Measurements from ENCODE around the gene ADD3.

ADD3 gene

GRCh38 chr10:110076559-110077318 lies 69.0 kb downstream of the ADD3 start:
- DNase-seq (ENCODE audit: low spot score in 2 of 2) (no peak), ATAC-seq (peak; percentile 80)
- no peaks in the 10 kb centered on the region for H3K9me3 Mint-ChIP-seq
- peaks cover 81% of the 10 kb centered on the region for H3K4me1 Mint-ChIP-seq
- H3K27ac Mint-ChIP-seq = peak overlapping the region; percentile 95
- no peaks in the 10 kb centered on the region for H3K36me3 Mint-ChIP-seq
- H3K4me3 Mint-ChIP-seq = peak overlapping the region; percentile 77

GRCh38 chr10:110077436-110078130 lies 69.8 kb downstream of the ADD3 start:
- ATAC-seq = peak; percentile 82
- no peak for DNase-seq (ENCODE audit: low spot score in 2 of 2)
- peak overlapping the region; percentile 95 for H3K27ac Mint-ChIP-seq
- peaks cover 79% of the 10 kb centered on the region for H3K4me1 Mint-ChIP-seq
- no peaks in the 10 kb centered on the region for H3K36me3 Mint-ChIP-seq
- H3K4me3 Mint-ChIP-seq = peak overlapping the region; percentile 77
- no peaks in the 10 kb centered on the region for H3K9me3 Mint-ChIP-seq

GRCh38 chr10:110078317-110078716 lies 70.5 kb downstream of the ADD3 start:
- H3K4me3 Mint-ChIP-seq = peak overlapping the region; percentile 77
- ATAC-seq (no peak), DNase-seq (ENCODE audit: low spot score in 2 of 2) (no peak)
- H3K4me1 Mint-ChIP-seq = peaks cover 80% of the 10 kb centered on the region
- peak overlapping the region; percentile 95 for H3K27ac Mint-ChIP-seq
- peaks cover 5% of the 10 kb centered on the region for H3K36me3 Mint-ChIP-seq
- H3K9me3 Mint-ChIP-seq = peaks cover 4% of the 10 kb centered on the region

GRCh38 chr10:110081911-110082310 lies 74.1 kb downstream of the ADD3 start:
- Mint-ChIP-seq H3K9me3 (peaks cover 4% of the 10 kb centered on the region), H3K36me3 (peaks cover 19% of the 10 kb centered on the region), H3K4me3 (no peak overlapping the region), H3K4me1 (peaks cover 78% of the 10 kb centered on the region), H3K27ac (peak overlapping the region; percentile 96)
- ATAC-seq (no peak), DNase-seq (ENCODE audit: low spot score in 2 of 2) (no peak)

- H3K36me3 Mint-ChIP-seq = peaks cover 19% of the 10 kb centered on the region
- DNase-seq (ENCODE audit: low spot score in 2 of 2) (no peak), ATAC-seq (no peak)
- H3K4me1 Mint-ChIP-seq = peaks cover 69% of the 10 kb centered on the region
- peak overlapping the region; percentile 13 for H3K4me3 Mint-ChIP-seq
- H3K9me3 Mint-ChIP-seq = peaks cover 4% of the 10 kb centered on the region
- peak overlapping the region; percentile 96 for H3K27ac Mint-ChIP-seq
These were observed 76.1 kb downstream of the ADD3 start for GRCh38 chr10:110083884-110084283.

- no peak for DNase-seq (ENCODE audit: low spot score in 2 of 2)
- peaks cover 4% of the 10 kb centered on the region for H3K9me3 Mint-ChIP-seq
- H3K4me3 Mint-ChIP-seq = no peak overlapping the region
- H3K4me1 Mint-ChIP-seq = peaks cover 62% of the 10 kb centered on the region
- no peak for ATAC-seq
- peaks cover 30% of the 10 kb centered on the region for H3K36me3 Mint-ChIP-seq
- peak overlapping the region; percentile 96 for H3K27ac Mint-ChIP-seq
These were observed 79.9 kb downstream of the ADD3 start for GRCh38 chr10:110087682-110088081.

- DNase-seq (ENCODE audit: low spot score in 2 of 2) (no peak), ATAC-seq (no peak)
- Mint-ChIP-seq H3K4me1 (peaks cover 56% of the 10 kb centered on the region), H3K36me3 (peaks cover 25% of the 10 kb centered on the region), H3K27ac (peak overlapping the region; percentile 96), H3K4me3 (no peak overlapping the region), H3K9me3 (no peaks in the 10 kb centered on the region)
These were observed 80.8 kb downstream of the ADD3 start for GRCh38 chr10:110088367-110089104.

GRCh38 chr10:110091830-110092229 lies 84.0 kb downstream of the ADD3 start:
- peaks cover 46% of the 10 kb centered on the region for H3K4me1 Mint-ChIP-seq

GRCh38 chr10:110093722-110094121 lies 85.9 kb downstream of the ADD3 start:
- Mint-ChIP-seq H3K36me3 (peaks cover 11% of the 10 kb centered on the region), H3K4me3 (no peak overlapping the region), H3K4me1 (peaks cover 34% of the 10 kb centered on the region), H3K27ac (no peak overlapping the region), H3K9me3 (no peaks in the 10 kb centered on the region)
- no peak for DNase-seq (ENCODE audit: low spot score in 2 of 2)
- ATAC-seq = no peak

More at GRCh38 chr10:110091830-110092229, 84.0 kb downstream of the ADD3 start:
- Mint-ChIP-seq H3K9me3 (no peaks in the 10 kb centered on the region), H3K4me3 (no peak overlapping the region), H3K27ac (peak overlapping the region; percentile 29), H3K36me3 (peaks cover 11% of the 10 kb centered on the region)
- ATAC-seq = no peak
- DNase-seq (ENCODE audit: low spot score in 2 of 2) = no peak

GRCh38 chr10:110094786-110095185 lies 87.0 kb downstream of the ADD3 start:
- DNase-seq (ENCODE audit: low spot score in 2 of 2) (no peak), ATAC-seq (no peak)
- peaks cover 11% of the 10 kb centered on the region for H3K36me3 Mint-ChIP-seq
- H3K4me1 Mint-ChIP-seq = peaks cover 34% of the 10 kb centered on the region
- H3K9me3 Mint-ChIP-seq = no peaks in the 10 kb centered on the region
- no peak overlapping the region for H3K4me3 Mint-ChIP-seq
- H3K27ac Mint-ChIP-seq = no peak overlapping the region

- no peak for DNase-seq (ENCODE audit: low spot score in 2 of 2)
- peak overlapping the region; percentile 10 for H3K4me3 Mint-ChIP-seq
- peaks cover 32% of the 10 kb centered on the region for H3K36me3 Mint-ChIP-seq
- no peaks in the 10 kb centered on the region for H3K9me3 Mint-ChIP-seq
- peak overlapping the region; percentile 84 for H3K27ac Mint-ChIP-seq
- peaks cover 29% of the 10 kb centered on the region for H3K4me1 Mint-ChIP-seq
- ATAC-seq = peak; percentile 85
These were observed 93.8 kb downstream of the ADD3 start for GRCh38 chr10:110101464-110102144.

GRCh38 chr10:110103921-110104461 lies 96.2 kb downstream of the ADD3 start:
- H3K36me3 Mint-ChIP-seq = peaks cover 32% of the 10 kb centered on the region
- H3K9me3 Mint-ChIP-seq = no peaks in the 10 kb centered on the region
- H3K4me3 Mint-ChIP-seq = no peak overlapping the region
- H3K27ac Mint-ChIP-seq = peak overlapping the region; percentile 60
- peaks cover 33% of the 10 kb centered on the region for H3K4me1 Mint-ChIP-seq
- no peak for ATAC-seq
- no peak for DNase-seq (ENCODE audit: low spot score in 2 of 2)

- Mint-ChIP-seq H3K4me1 (peaks cover 35% of the 10 kb centered on the region), H3K9me3 (no peaks in the 10 kb centered on the region), H3K36me3 (peaks cover 30% of the 10 kb centered on the region), H3K27ac (no peak overlapping the region), H3K4me3 (no peak overlapping the region)
- ATAC-seq = no peak
- no peak for DNase-seq (ENCODE audit: low spot score in 2 of 2)
These were observed 98.1 kb downstream of the ADD3 start for GRCh38 chr10:110105873-110106272.

GRCh38 chr10:110107430-110107829 lies 99.6 kb downstream of the ADD3 start:
- no peak for ATAC-seq
- no peak overlapping the region for H3K4me3 Mint-ChIP-seq
- H3K27ac Mint-ChIP-seq = no peak overlapping the region
- peaks cover 21% of the 10 kb centered on the region for H3K4me1 Mint-ChIP-seq
- H3K36me3 Mint-ChIP-seq = peaks cover 25% of the 10 kb centered on the region
- no peak for DNase-seq (ENCODE audit: low spot score in 2 of 2)
- no peaks in the 10 kb centered on the region for H3K9me3 Mint-ChIP-seq

GRCh38 chr10:110107887-110108286 lies 100.1 kb downstream of the ADD3 start:
- Mint-ChIP-seq H3K4me1 (peaks cover 21% of the 10 kb centered on the region), H3K4me3 (no peak overlapping the region), H3K36me3 (peaks cover 29% of the 10 kb centered on the region), H3K27ac (no peak overlapping the region), H3K9me3 (no peaks in the 10 kb centered on the region)
- no peak for ATAC-seq
- DNase-seq (ENCODE audit: low spot score in 2 of 2) = no peak

Measured in stimulated activated effector memory CD8-positive, alpha-beta T cell treated with anti-CD3 and anti-CD28 coated beads, Interleukin-12 subunit alpha, Interleukin-12 subunit beta, amount 100 ng/mL, for 72 hours (primary cell).